WTC11 (cell line): ENCODE data around the gene ERBB2. TPM values are rescaled to one million over a fixed set of nuclear protein-coding genes. Genes with fewer than 3 reads are reported as not detected.

Experiments
- ATAC-seq: fragments of 200-7000 bp; cut with Tn5 transposase; 2 replicates; pipeline ENCODE4 v1.10.0; 2021; ENCODE audit warnings: mild to moderate bottlenecking, moderate library complexity
- CTCF ChIA-PET: fragments of 300-600 bp; sonication (Branson Sonifier 250); formaldehyde crosslinking; loops from one replicate; lab custom pipeline; 2021; ENCODE audit warnings: antibody characterized with exemption; lab: Charles Lee
- POLR2A ChIA-PET: fragments of 350-600 bp; sonication (Branson Sonifier 250); formaldehyde crosslinking; loops from one replicate; lab custom pipeline; 2021; ENCODE audit warnings: antibody characterized with exemption; lab: Charles Lee
- DNase-seq: peaks from one replicate; pipeline ENCODE4 v3.0.0; 2021; ENCODE audit warnings: low spot score
- H3K27ac Mint-ChIP-seq: 2 replicates; pipeline ENCODE4 v1.8.0; 2021; ENCODE audit warnings: mixed read lengths
- H3K27me3 Mint-ChIP-seq: 2 replicates; pipeline ENCODE4 v1.8.0; 2021; ENCODE audit warnings: low read depth, mild to moderate bottlenecking, moderate library complexity, mixed read lengths
- H3K36me3 Mint-ChIP-seq: 2 replicates; pipeline ENCODE4 v1.8.0; 2021; ENCODE audit warnings: mixed read lengths
- H3K4me1 Mint-ChIP-seq: 2 replicates; pipeline ENCODE4 v1.8.0; 2022; ENCODE audit warnings: mixed read lengths
- H3K4me3 Mint-ChIP-seq: 2 replicates; pipeline ENCODE4 v1.8.0; 2021; ENCODE audit warnings: mild to moderate bottlenecking, moderate library complexity, mixed read lengths
- H3K9me3 Mint-ChIP-seq: 2 replicates; pipeline ENCODE4 v1.8.0; 2021; ENCODE audit warnings: mixed read lengths
- ATF1 ChIP-seq: sonication (generic); formaldehyde crosslinking; IDR thresholded peaks from 2 replicates; pipeline ENCODE4 v1.8.1; 2023; ENCODE audit warnings: mild to moderate bottlenecking, moderate library complexity, missing genetic modification reagents
- CREB1 ChIP-seq: sonication (generic); formaldehyde crosslinking; IDR thresholded peaks from 2 replicates; pipeline ENCODE4 v1.8.0; 2023; ENCODE audit warnings: mild to moderate bottlenecking, missing genetic modification reagents
- EMX1 ChIP-seq: fragments of 250-450 bp; sonication (Bioruptor Pico); IDR thresholded peaks from 2 replicates; pipeline ENCODE4 v1.8.0; 2021; ENCODE audit warnings: mild to moderate bottlenecking
- ESRRA ChIP-seq: sonication (generic); formaldehyde crosslinking; IDR thresholded peaks from 2 replicates; pipeline ENCODE4 v1.8.1; 2022; ENCODE audit warnings: mild to moderate bottlenecking, missing genetic modification reagents, borderline replicate concordance
- ETV6 ChIP-seq: sonication (generic); formaldehyde crosslinking; IDR thresholded peaks from 2 replicates; pipeline ENCODE4 v1.8.1; 2022; ENCODE audit warnings: mild to moderate bottlenecking, missing genetic modification reagents
- FOXJ3 ChIP-seq: sonication (generic); formaldehyde crosslinking; IDR thresholded peaks from 2 replicates; pipeline ENCODE4 v1.9.0; 2021; ENCODE audit warnings: missing genetic modification reagents, mild to moderate bottlenecking, borderline replicate concordance
- GTF2I ChIP-seq: fragments of 250-450 bp; sonication (Bioruptor Pico); conservative IDR thresholded peaks from 2 replicates; pipeline ENCODE4 v1.4.0; 2021; ENCODE audit warnings: mild to moderate bottlenecking
- IRF2 ChIP-seq: sonication (generic); formaldehyde crosslinking; IDR thresholded peaks from 2 replicates; pipeline ENCODE4 v1.8.0; 2022; ENCODE audit warnings: low read depth, missing genetic modification reagents, borderline replicate concordance
- JAZF1 ChIP-seq: fragments of 250-450 bp; sonication (Bioruptor Pico); IDR thresholded peaks from 2 replicates; pipeline ENCODE4 v1.9.0; 2021; ENCODE audit warnings: moderate library complexity, mild to moderate bottlenecking, inconsistent platforms
- MYBL2 ChIP-seq: sonication (generic); formaldehyde crosslinking; IDR thresholded peaks from 2 replicates; pipeline ENCODE4 v1.8.1; 2023; ENCODE audit warnings: mild to moderate bottlenecking, moderate library complexity, missing genetic modification reagents
- NFATC4 ChIP-seq: fragments of 250-450 bp; sonication (Bioruptor Pico); IDR thresholded peaks from 2 replicates; pipeline ENCODE4 v1.9.0; 2021; ENCODE audit warnings: mild to moderate bottlenecking
- RELA ChIP-seq: sonication (generic); formaldehyde crosslinking; IDR thresholded peaks from 2 replicates; pipeline ENCODE4 v1.8.1; 2022; ENCODE audit warnings: missing genetic modification reagents, mild to moderate bottlenecking, borderline replicate concordance
- SOX15 ChIP-seq: fragments of 250-450 bp; sonication (Bioruptor Pico); IDR thresholded peaks from 2 replicates; pipeline ENCODE4 v1.9.0; 2021; ENCODE audit warnings: mild to moderate bottlenecking
- TEAD1 ChIP-seq: sonication (generic); formaldehyde crosslinking; IDR thresholded peaks from 2 replicates; pipeline ENCODE4 v1.8.0; 2022; ENCODE audit warnings: mild to moderate bottlenecking, missing genetic modification reagents
- ZNF138 ChIP-seq: sonication (generic); formaldehyde crosslinking; conservative IDR thresholded peaks from 2 replicates; pipeline ENCODE4 v1.8.1; 2022; ENCODE audit warnings: mild to moderate bottlenecking, moderate library complexity, missing genetic modification reagents
- ZNF396 ChIP-seq: fragments of 250-450 bp; sonication (Bioruptor Pico); IDR thresholded peaks from 2 replicates; pipeline ENCODE4 v1.8.0; 2021; ENCODE audit warnings: mild to moderate bottlenecking, moderate library complexity, borderline replicate concordance
- microRNA-seq: library from miRNA; unstranded; fragments of <30 nt; microRNA quantifications from one replicate; pipeline ENCODE4 v1.2.0, GENCODE V29; 2022; ENCODE audit warnings: borderline number of aligned reads
- total RNA-seq: library from RNA; stranded (reverse); gene quantifications from 3 replicates; pipeline ENCODE4 v1.2.3, GENCODE V29; 2021
- TF ChIP-seq, protein P1 (sequence below): sonication (generic); formaldehyde crosslinking; IDR thresholded peaks from 2 replicates; pipeline ENCODE4 v1.8.1; 2023; ENCODE audit warnings: mild to moderate bottlenecking, missing genetic modification reagents
- TF ChIP-seq, protein P2 (sequence below): sonication (generic); formaldehyde crosslinking; IDR thresholded peaks from 2 replicates; pipeline ENCODE4 v1.8.1; 2023; ENCODE audit warnings: mild to moderate bottlenecking, missing genetic modification reagents, borderline replicate concordance
- TF ChIP-seq, protein P3 (sequence below): fragments of 250-450 bp; sonication (Bioruptor Pico); IDR thresholded peaks from 2 replicates; pipeline ENCODE4 v1.9.0; 2021; ENCODE audit warnings: mild to moderate bottlenecking

ERBB2 gene
- total RNA-seq, 1 experiment from 2014 or later = 209 TPM

DNA sequence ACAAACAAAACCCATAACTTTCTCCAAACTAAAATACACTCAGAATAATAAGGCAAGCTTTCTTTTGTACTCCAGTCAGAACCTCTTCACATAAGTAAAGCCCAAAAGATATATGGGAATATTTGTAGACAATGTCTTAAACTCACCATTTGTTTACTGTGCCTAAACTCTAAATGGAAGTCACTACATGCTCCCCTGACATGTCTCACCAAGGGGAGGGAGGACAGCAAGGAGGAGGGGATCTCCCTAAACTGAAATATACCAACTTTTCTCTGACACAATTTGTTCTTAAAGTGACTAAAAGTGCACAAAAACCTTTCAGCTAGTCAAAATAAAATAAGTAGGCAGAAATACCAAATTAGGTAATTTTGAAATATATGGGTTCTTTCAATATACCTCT is 76.4 kb downstream of the ERBB2 start (continued):
- no peak for TF ChIP-seq FOXJ3 (CRISPR knock-in tag)
- TF ChIP-seq, all 79 proteins: peak for 0

DNA sequence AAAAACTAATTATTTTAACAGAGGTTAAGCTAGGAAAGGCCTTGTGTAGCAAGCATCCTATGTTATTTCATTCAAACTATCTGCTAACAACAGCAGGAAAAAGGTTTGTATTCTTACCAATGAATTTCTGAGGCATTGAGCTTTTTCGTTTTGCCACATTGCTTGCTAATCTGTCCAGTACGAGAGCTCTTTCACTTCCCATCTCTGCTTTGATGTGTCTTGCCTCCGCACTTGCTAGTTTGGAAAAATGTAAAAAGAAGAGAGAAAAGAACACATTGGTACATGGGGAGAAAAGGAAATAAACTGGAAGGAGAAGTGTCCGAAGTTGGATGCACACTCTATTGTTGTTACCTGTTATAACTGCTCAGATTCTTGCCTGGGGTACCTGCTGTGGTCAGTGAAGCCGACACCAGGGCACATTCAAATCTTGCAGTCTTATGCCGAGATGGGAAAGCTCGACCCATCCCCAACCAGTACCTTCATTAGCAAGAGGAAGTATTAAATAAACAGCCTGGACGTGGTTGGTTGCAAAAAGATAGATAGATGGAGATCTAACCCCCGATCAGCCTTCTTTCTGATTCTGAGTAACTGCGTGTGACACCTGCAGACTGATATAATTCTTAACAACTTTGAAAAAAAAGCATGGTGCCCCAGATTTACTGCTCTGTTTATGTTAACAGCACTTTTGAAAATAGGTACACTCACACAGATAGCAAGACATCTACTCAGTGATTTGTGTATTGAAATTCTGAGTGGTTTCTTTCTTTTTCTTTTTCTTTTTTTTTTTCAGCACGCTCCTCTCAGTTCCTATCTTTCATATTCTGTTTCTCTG is 77.9 kb downstream of the ERBB2 start:
- DNase-seq (no peak), ATAC-seq (no peak)
- no peak overlapping the region for H3K27ac Mint-ChIP-seq
- H3K27me3 Mint-ChIP-seq = no peaks in the 10 kb centered on the region; the same call in 1 of the 2 replicates
- H3K36me3 Mint-ChIP-seq = no peaks in the 10 kb centered on the region
- ChIA-PET POLR2A (no interaction called here), CTCF (interaction anchor here (0.8 to 1.0 kb wide), 4 partner anchors 47 to 203 kb away, joined by 3 to 4 read pairs (median 4); partner anchors contain the start of genes MIEN1 and PSMD3)
- TF ChIP-seq IRF2 (no peak), MYBL2 (CRISPR knock-in tag) (no peak), SOX15 (no peak), ZNF138 (no peak), ZNF396 (CRISPR knock-in tag) (no peak), ATF1 (CRISPR knock-in tag) (no peak), NFATC4 (CRISPR knock-in tag) (no peak), TEAD1 (CRISPR knock-in tag) (no peak), EMX1 (no peak), CREB1 (no peak), ETV6 (no peak), RELA (CRISPR knock-in tag) (no peak), ESRRA (no peak), JAZF1 (CRISPR knock-in tag) (no peak), GTF2I (no peak)
- TF ChIP-seq, protein P1, sequence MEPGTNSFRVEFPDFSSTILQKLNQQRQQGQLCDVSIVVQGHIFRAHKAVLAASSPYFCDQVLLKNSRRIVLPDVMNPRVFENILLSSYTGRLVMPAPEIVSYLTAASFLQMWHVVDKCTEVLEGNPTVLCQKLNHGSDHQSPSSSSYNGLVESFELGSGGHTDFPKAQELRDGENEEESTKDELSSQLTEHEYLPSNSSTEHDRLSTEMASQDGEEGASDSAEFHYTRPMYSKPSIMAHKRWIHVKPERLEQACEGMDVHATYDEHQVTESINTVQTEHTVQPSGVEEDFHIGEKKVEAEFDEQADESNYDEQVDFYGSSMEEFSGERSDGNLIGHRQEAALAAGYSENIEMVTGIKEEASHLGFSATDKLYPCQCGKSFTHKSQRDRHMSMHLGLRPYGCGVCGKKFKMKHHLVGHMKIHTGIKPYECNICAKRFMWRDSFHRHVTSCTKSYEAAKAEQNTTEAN (CRISPR knock-in tag) = no peak
- TF ChIP-seq, protein P2, sequence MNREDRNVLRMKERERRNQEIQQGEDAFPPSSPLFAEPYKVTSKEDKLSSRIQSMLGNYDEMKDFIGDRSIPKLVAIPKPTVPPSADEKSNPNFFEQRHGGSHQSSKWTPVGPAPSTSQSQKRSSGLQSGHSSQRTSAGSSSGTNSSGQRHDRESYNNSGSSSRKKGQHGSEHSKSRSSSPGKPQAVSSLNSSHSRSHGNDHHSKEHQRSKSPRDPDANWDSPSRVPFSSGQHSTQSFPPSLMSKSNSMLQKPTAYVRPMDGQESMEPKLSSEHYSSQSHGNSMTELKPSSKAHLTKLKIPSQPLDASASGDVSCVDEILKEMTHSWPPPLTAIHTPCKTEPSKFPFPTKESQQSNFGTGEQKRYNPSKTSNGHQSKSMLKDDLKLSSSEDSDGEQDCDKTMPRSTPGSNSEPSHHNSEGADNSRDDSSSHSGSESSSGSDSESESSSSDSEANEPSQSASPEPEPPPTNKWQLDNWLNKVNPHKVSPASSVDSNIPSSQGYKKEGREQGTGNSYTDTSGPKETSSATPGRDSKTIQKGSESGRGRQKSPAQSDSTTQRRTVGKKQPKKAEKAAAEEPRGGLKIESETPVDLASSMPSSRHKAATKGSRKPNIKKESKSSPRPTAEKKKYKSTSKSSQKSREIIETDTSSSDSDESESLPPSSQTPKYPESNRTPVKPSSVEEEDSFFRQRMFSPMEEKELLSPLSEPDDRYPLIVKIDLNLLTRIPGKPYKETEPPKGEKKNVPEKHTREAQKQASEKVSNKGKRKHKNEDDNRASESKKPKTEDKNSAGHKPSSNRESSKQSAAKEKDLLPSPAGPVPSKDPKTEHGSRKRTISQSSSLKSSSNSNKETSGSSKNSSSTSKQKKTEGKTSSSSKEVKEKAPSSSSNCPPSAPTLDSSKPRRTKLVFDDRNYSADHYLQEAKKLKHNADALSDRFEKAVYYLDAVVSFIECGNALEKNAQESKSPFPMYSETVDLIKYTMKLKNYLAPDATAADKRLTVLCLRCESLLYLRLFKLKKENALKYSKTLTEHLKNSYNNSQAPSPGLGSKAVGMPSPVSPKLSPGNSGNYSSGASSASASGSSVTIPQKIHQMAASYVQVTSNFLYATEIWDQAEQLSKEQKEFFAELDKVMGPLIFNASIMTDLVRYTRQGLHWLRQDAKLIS (CRISPR knock-in tag) = no peak
- TF ChIP-seq, protein P3, sequence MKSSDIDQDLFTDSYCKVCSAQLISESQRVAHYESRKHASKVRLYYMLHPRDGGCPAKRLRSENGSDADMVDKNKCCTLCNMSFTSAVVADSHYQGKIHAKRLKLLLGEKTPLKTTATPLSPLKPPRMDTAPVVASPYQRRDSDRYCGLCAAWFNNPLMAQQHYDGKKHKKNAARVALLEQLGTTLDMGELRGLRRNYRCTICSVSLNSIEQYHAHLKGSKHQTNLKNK (CRISPR knock-in tag) = no peak
- no peaks in the 10 kb centered on the region for H3K9me3 Mint-ChIP-seq
- H3K4me1 Mint-ChIP-seq = peaks cover 4% of the 10 kb centered on the region
- H3K4me3 Mint-ChIP-seq = no peak overlapping the region

Small RNAs within 50 kb of the gene (microRNA-seq; reads per million reads assigned to microRNA genes)
- gene MIR4728 = 2.4 reads per million

Other genes with a start within 250 kb of the ERBB2 start
- 47.0 to 50.4 TPM (median 47.9 TPM) in 3 replicates for gene MED1, start 248.8 kb upstream of the ERBB2 start, total RNA-seq
- gene CDK12, start 238.6 kb upstream of the ERBB2 start, total RNA-seq = 58.4 to 61.6 TPM (median 59.5 TPM) in 3 replicates
- gene NEUROD2, start 92.1 kb upstream of the ERBB2 start, total RNA-seq = not detected in 3 replicates
- gene PPP1R1B, start 73.1 kb upstream of the ERBB2 start, total RNA-seq = 15.0 to 20.5 TPM (median 15.2 TPM) in 3 replicates
- gene STARD3, start 62.9 kb upstream of the ERBB2 start, total RNA-seq = 64.9 to 75.3 TPM (median 65.4 TPM) in 3 replicates
- 2.5 to 2.9 TPM (median 2.8 TPM) in 3 replicates for gene TCAP, start 34.7 kb upstream of the ERBB2 start, total RNA-seq
- 2.4 to 3.1 TPM (median 2.7 TPM) in 3 replicates for gene PNMT, start 31.6 kb upstream of the ERBB2 start, total RNA-seq
- 24.3 to 25.7 TPM (median 24.9 TPM) in 3 replicates for gene PGAP3, start 12.0 kb upstream of the ERBB2 start, total RNA-seq
- gene MIEN1, start 30.5 kb downstream of the ERBB2 start, total RNA-seq = 40.6 to 46.7 TPM (median 46.5 TPM) in 3 replicates
- gene GRB7, start 37.9 kb downstream of the ERBB2 start, total RNA-seq = 42.4 to 48.5 TPM (median 44.0 TPM) in 3 replicates
- gene IKZF3, start 164.2 kb downstream of the ERBB2 start, total RNA-seq = 0.81 to 1.0 TPM (median 0.87 TPM) in 3 replicates
- not detected in 3 replicates for gene ZPBP2, start 168.1 kb downstream of the ERBB2 start, total RNA-seq
- 14.1 to 21.6 TPM (median 18.5 TPM) in 3 replicates for gene GSDMB, start 218.6 kb downstream of the ERBB2 start, total RNA-seq
- gene ORMDL3, start 227.5 kb downstream of the ERBB2 start, total RNA-seq = 53.2 to 59.4 TPM (median 54.1 TPM) in 3 replicates
- not detected in 3 replicates for gene LRRC3C, start 227.7 kb downstream of the ERBB2 start, total RNA-seq